ENCODE measurements around the gene ANXA8.
"Not testable (repeated sequence)": the region's sequence is repeated elsewhere in the genome, so short reads cannot be mapped to it uniquely, and the experiment has no call there.

Gene ANXA8

DNA sequence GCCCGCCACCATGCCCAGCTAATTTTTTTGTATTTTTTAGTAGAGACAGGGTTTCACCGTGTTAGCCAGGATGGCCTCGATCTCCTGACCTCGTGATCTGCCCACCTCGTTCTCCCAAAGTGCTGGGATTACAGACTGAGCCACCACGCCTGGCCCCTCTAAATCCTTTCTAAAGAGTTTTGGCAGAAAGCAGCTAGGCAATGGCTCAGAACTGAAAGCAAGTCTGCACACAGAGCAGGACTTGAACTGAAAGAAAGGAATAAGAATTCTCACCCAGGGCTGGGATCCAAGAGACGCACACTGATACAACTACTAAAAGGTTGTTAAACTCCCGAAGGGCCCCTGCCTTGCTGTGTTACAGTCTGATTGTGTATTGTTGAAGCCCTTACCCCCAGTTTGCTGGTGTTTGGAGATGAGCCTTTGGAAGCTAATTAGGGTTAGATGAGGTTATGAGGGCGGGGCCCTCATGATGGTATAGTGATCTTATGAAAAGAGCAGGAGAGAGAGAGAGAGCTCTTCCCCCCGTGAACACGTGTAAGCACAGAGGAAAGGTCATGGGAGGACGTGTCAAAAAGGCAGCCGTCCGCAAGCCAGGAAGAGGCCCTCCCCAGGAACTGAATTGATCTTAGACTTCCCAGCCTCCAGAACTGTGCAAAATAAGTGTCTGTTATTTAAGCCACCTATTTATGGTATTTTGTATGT, 18.5 kb downstream of the ANXA8 start:
- not testable (repeated sequence) for DNase-seq (ENCODE audit: low read depth in 2 of 2)

DNA sequence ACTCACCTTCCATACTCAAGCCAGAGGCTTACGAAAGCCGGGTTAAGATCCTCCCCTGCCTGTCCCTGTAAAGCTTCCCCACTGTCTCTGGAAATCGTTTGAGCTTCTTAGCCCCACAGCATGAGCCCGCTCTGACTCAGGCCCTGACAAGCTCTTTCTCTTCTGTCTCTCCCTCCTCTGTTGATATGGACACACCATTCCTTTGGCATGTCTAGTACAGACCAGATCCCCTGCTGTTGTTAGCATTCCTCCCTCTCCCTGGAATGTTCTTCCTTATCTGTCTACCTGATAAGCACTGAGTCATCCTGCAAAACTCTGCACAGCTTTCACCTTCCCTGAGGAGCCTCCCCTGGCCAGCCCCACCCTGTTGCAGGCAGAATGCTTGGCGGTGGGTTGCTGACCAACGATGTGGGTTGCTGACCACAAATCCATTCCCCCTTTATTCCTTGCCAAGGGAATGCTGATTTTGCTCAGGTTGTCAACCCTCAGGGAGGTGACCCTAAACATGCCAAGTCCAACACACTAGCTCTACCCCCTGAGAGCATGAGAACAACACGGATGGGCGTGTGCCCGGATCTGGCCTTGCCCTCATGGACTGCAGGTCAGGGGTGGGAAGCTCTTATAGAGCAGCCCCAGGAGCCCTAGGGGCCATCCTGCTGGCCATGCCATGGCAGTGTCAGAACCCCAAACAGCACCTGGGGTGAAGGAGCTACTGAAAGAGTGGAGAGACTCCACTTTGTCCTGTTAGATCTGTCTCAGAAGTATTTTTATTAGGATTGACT, 21.1 kb downstream of the ANXA8 start:
- DNase-seq (ENCODE audit: low read depth in 2 of 2), result not testable (repeated sequence)

- DNase-seq (ENCODE audit: low read depth in 2 of 2), result not testable (repeated sequence)
Measured at GRCh38 chr10:47461261-47461687, 22.6 kb downstream of the ANXA8 start.

DNA sequence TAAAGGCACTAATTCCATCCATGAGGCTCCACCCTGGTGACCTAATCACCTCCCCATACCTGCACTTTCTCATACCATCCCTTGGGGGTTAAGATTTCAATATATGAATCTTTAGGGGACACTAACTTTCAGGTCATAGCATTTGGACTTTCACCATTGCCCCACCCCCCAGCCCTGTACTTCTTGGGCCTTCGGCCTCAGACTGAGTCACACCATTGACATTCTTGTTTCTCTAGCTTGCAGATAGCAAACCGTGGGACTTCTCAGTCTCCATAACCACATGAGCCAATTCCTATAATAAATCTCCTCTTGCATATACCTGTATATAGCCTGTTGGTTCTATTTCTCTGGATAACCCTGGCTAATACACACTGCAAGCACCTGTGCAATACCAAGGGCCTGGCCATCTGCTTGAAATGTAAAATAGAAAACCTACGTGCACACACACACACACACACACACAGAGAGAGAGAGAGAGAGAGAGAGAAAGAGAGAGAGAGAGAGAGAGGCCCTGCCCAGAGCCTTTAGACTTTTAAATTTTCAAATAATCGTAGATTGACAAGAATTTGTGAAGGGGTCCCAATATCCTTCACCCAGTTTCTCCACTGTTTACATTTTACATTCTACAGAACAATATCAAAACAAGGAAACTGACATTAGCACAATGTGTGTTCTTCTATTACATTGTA, 25.3 kb downstream of the ANXA8 start:
- no peak for DNase-seq (ENCODE audit: low read depth in 2 of 2)

DNA sequence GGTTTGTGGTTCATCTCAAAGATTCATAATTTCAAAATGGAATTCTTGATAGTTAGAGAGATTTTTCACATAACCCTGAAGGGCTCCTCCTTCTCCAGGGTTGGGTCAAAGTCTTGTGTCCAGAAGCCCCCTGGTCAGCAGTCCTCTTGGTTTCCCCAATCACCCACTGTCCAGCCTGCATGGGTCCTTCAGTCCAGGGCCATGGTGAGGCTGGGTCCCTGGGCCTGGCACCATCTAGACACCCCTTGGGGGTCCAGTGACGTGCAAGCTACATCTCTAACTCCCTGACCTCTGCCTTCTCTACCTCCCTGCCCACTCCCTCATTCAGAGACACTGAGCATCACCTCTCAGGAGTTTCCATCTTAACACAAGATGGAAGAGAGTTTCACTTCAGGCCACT, 26.1 kb downstream of the ANXA8 start:
- no peak for DNase-seq (ENCODE audit: low read depth in 2 of 2)

GRCh38 chr10:47457528-47457820, 26.4 kb downstream of the ANXA8 start:
- DNase-seq (ENCODE audit: low read depth in 2 of 2), result no peak

DNA sequence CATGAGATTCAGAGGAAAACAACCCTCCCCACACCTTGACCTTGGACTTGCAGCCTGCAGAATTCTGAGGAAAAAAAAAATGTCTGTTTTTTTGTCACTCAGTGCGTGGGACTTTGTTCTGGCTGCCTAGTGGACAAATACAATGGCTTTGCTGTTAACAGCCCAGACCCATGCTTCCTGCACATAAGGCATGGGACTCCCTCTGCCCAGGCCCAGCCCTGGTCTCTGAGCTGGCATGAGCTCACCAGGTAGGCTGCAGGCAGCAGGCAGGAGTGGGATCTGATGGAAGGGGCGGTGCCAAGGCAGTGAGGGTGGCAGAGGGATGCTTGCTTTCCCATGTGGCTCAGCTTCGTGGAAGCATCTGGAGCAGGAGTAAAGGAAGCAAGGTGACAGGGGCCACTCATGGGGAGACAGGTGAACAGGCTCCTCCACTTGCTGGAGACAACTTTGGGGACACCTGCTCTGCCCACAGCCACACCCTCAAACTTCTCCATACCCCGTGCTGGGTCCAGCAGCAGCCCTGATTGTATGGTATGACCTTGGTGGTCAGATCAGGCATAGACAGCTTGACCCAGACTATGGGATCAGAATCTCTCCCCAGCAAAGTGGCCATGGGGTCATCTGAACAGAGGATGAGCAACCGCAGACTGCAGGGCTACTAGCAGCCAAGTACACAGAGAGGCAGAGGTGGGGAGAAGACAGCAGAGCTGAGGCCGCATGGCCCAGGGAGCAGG, 27.0 kb downstream of the ANXA8 start:
- DNase-seq (ENCODE audit: low read depth in 2 of 2), result no peak

- no peak for DNase-seq (ENCODE audit: low read depth in 2 of 2)
Measured at GRCh38 chr10:47456079-47456785, 27.7 kb downstream of the ANXA8 start.

DNA sequence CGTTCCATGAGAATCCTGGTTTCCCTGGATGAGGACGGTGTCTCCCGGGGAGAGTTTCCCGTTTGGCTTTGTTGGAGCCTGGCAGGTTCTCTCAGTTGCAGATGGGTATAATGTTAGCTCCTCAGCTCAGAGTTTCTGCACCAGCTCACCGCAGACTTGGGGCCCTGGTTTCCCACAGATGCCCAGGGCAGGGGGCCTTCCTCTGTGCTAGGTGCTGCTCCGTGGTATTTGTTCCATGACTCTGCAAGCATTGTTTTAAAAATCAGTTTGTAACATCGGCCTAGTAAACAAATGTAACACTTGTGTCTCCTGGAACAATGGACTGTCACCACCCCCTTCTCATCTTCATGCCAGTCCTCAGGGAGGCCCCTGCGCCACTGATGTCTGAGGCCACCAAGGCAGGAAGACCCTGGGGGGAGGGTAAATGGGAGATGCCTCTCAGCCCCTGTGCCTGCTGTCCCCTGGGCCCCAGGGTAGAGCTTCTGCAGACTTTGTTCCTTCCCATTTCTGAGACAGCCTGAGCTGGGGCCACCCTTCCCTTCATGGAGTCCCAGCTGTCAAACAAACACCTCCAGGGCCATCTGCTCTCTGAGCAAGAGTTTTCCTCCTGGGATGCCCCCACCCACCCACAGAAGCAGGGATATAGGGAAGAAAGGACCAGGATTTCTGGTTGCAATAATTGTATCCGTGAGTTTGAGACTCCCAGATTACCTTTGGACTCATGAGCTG, 28.4 kb downstream of the ANXA8 start:
- DNase-seq (ENCODE audit: low read depth in 2 of 2), result not testable (repeated sequence)

- DNase-seq (ENCODE audit: low read depth in 2 of 2), result no peak
Measured at GRCh38 chr10:47454780-47455058, 29.2 kb downstream of the ANXA8 start.

DNA sequence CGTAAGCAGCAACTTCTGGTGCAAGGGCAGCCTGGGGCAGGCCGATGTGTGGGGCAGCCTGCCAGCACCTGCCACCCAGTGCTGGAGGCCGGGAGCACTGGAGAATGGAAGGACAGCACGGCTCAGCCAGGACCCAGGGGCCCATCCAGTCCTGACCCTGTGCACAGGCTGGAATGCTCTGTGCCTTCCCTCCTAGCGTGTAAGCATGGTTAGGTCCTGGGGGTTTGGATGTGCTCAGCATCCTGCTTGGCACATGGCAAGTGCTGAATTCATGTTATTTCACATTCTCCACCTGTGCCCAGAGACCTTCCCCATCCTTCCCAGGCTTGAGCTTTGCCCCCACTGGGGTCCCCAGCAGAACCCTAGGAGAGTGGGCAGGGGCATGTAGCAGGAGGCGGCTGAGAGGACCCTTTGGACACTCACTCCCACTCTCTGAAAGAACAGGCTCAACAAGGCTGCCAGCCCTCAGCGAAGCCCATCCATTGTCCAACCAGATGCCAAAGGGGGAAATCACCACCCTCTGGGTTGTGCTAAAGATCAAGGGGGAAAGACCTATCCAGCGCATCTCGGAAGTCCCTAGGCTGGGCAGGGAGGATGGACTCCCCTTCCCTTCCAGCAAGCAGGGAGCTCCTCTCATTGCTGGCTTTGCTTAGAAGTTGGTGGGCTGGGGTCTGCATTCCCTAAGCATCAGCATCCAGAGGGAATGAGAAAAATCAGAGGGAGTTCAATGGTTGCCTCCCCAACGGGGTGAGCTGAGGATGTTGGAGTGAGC, 29.7 kb downstream of the ANXA8 start:
- no peak for DNase-seq (ENCODE audit: low read depth in 2 of 2)

- no peak for DNase-seq (ENCODE audit: low read depth in 2 of 2)
Measured at GRCh38 chr10:47453141-47454007, 30.5 kb downstream of the ANXA8 start.

DNA sequence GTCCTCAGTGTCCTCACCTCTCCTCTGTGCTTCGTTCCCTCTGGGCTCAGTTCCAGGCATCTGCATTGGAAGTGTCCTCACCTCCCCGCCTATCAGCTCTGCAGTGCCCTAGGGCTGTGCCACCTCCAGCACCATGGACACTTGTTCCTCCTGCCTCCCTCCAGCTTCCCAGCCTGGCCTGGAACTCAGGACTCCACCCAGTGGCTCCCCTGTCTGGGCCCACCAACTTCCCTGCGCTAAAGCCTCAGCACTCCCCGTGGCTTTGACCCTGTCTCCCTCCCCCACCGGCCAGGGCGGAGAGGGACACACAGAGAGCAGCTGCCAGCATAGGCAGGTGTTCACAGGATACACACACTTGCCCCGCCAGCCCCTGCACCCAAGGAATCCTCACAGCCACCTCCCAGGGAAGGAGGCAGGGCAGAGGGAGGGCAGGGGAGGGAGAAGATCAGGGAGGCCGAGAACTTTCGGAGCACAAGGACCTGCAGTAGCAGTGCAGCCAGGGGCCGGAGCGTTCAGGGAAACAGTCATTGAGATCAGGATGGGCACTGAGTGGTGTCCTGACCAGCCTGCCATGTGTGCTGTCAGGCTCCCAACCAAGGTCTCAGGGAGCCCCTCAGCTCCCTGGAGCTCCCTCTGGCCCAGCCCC, 31.3 kb downstream of the ANXA8 start:
- DNase-seq (ENCODE audit: low read depth in 2 of 2), result no peak

DNA sequence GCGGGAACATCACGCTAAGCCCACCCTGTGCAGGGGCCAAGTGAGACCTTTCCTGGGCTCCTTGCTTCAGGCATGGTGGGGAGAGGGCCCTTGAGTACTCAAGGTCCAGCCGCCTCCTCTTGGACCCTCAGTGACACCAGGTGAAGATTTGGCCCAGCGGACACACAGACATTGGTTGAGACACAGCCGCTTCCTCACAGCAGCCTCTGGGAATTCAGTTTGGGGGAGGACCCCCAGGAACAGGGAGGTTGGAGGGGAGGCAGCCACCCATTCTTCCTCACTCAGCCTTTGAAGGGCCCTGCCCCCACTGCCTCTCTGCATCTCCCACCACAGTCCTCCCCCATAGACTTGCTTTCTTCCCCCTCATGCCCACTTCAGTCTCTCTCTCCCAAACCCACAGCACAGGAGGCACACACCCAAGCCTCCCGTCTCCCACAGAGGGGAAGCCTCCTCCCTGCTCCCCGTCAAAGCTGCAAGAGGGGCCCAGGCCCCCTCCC, 31.9 kb downstream of the ANXA8 start:
- DNase-seq (ENCODE audit: low read depth in 2 of 2), result no peak

- DNase-seq (ENCODE audit: low read depth in 2 of 2), result no peak
Measured at GRCh38 chr10:47451273-47451997, 32.5 kb downstream of the ANXA8 start.

GRCh38 chr10:47450442-47450841, 33.5 kb downstream of the ANXA8 start:
- no peak for DNase-seq (ENCODE audit: low read depth in 2 of 2)

- DNase-seq (ENCODE audit: low read depth in 2 of 2), result no peak
Measured at GRCh38 chr10:47449979-47450378, 33.9 kb downstream of the ANXA8 start.

Measured in stimulated activated CD4-positive, alpha-beta T cell treated with anti-CD3 and anti-CD28 coated beads, Interleukin-1b, Interleukin-23, amount 100 ng/mL, for 1 hour (primary cell).